Measurements from ENCODE around the gene PA2G4. TPM values are rescaled to one million over a fixed set of nuclear protein-coding genes. Genes with fewer than 3 reads are reported as not detected.
A peak's percentile ranks its signal among the peaks of the same experiment; 100 is the strongest.

The PA2G4 gene
- total and polyA plus RNA-seq, 10 of the 15 experiments (the other 5 are each of a cell fraction or from before 2014, with no cell fraction given) = 148 to 514 (median 406) TPM

DNA sequence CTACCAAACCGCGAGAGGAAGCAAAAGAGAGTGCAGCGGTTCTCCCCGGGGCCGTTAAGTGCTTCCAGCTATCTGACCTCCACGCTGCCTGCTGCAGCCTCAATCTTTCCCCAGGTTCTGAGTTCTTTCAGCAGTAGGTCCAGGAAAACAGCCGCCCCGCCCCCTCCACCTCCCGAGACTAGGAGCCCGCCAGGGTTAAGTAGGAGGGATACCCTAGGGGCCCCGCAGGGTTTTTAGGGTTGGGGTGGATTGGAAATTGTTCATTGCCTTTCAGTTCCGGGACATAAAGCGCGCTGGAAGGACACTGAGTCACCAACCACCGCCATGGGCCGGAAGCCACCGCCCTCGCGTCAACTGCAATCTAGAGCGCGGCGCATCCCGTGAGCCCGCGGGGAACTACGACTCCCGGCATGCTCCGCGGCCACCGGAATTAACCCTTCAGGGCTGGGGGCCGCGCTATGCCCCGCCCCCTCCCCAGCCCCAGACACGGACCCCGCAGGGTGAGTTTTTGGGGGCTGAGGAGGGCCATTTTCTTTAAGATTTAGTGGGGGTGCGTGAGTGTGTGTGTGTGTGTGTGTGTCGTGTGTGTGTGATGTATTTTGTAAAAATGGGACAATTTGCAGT lies 47.9 kb downstream of the PA2G4 start, which contains the start of gene MYL6B:
MYL6B (plus strand) TSS at position 456 of the 624 bp plus-strand sequence. CDS start 1,332 bp downstream, outside the sequence.
- no peaks in the 10 kb centered on the region for H3K9me3 ChIP-seq (replicated peaks; ENCODE audit: control insufficient read depth, insufficient read depth, low read length)
- ChIA-PET RAD21 (ENCODE audit: unreplicated experiment) (interaction anchor here (1.0 to 1.9 kb wide), 3 partner anchors 25 to 37 kb away, joined by 7 to 10 read pairs (median 10); partner anchors contain the start of genes ESYT1, SMARCC2 and ZC3H10), CTCF (interaction anchor here (0.6 to 2.3 kb wide), 6 partner anchors 12 to 927 kb away, joined by 3 to 8 read pairs (median 3); partner anchors contain the start of genes NEMP1, SMARCC2 and ZC3H10), SMC1A (ENCODE audit: uncharacterized antibody, unreplicated experiment) (interaction anchor here (0.7 to 1.4 kb wide), 4 partner anchors 9 to 34 kb away, joined by 3 to 6 read pairs (median 5); partner anchors contain the start of genes ESYT1 and ZC3H10), POLR2A (interaction anchor here (0.5 to 2.0 kb wide), 12 partner anchors 9 to 147 kb away, joined by 3 to 17 read pairs (median 3); partner anchors contain the start of genes ESYT1, RNF41, RPL41 and ZC3H10)
- H3K79me2 ChIP-seq (ENCODE audit: control insufficient read depth, insufficient read depth, low read length) = peaks cover 19% of the 10 kb centered on the region
- FAIRE-seq = no peak
- in situ Hi-C loops (cut with MboI) (no loop called here), intact Hi-C loops (cut with micrococcal nuclease; ENCODE audit: unreplicated experiment) (loop anchor here (1.0 to 5.0 kb wide), 2 partner anchors 26 to 35 kb away; partner anchors contain the start of genes RPL41 and ZC3H10)
- 1% methylated on average over 37 of the region's 37 CpGs for WGBS (ENCODE audit: insufficient coverage, insufficient replicate concordance, low lambda C conversion rate, missing lambda C conversion rate)
- peak within 1 kb of the TSS; percentile 88 for H2AFZ ChIP-seq (ENCODE audit: control insufficient read depth, low read depth, low read length)
- ATAC-seq = peak; percentile 94
- peaks cover 0 to 4% of the 10 kb centered on the region in 2 experiments; a peak in 1 of 4 replicates for H3K36me3 ChIP-seq (ENCODE audit: control insufficient read depth in 2 of 2, insufficient read depth in 2 of 2, low read length in 1 of 2)
- H3K4me1 ChIP-seq (ENCODE audit: control insufficient read depth, insufficient read depth, low read length) = peaks cover 15% of the 10 kb centered on the region
- peak within 1 kb of the TSS; percentile 97 for H3K4me2 ChIP-seq (ENCODE audit: control insufficient read depth, insufficient read depth)
- peak within 1 kb of the TSS; percentile 95 for H3K9ac ChIP-seq (ENCODE audit: control insufficient read depth, insufficient read depth, low read length)
- BruUV-seq (replicated peaks) = no TSS peak
- H3K4me3 ChIP-seq = peak within 1 kb of the TSS; percentile 84
- no peaks in the 10 kb centered on the region for H4K20me1 ChIP-seq (ENCODE audit: control insufficient read depth, insufficient read depth)
- peak within 1 kb of the TSS; percentile 95 for H3K27ac ChIP-seq (ENCODE audit: control insufficient read depth, insufficient read depth)
- no peaks in the 10 kb centered on the region for H3K27me3 ChIP-seq (replicated peaks in 1 of 2; ENCODE audit: control insufficient read depth in 2 of 2, insufficient read depth in 2 of 2, low read length in 1 of 2)
- DNase-seq (ENCODE audit: low read depth, low spot score) = peak; percentile 66
- TF ChIP-seq BMI1 (IDR thresholded peaks at IDR 0.05; ENCODE audit: borderline replicate concordance) (no peak), PAX8 (IDR thresholded peaks at IDR 0.05) (0 out of 2 replicates have a peak, but pooled peaks have one; percentile 58), YY1 (IDR thresholded peaks at IDR 0.05; ENCODE audit: low read depth, low read length) (peak; percentile 92), IKZF2 (IDR thresholded peaks at IDR 0.05) (peak in 1 of 2 experiments; percentile 40; a peak in 1 of 4 replicates), SRF (IDR thresholded peaks at IDR 0.05; ENCODE audit: low read depth in 2 of 2, low read length in 2 of 2) (peak in 1 of 2 experiments; percentile 71; a peak in 1 of 4 replicates), RCOR1 (conservative IDR thresholded peaks at IDR 0.05; ENCODE audit: low read depth, low read length) (no peak), RBBP5 (conservative IDR thresholded peaks at IDR 0.05) (no peak), ZNF217 (IDR thresholded peaks at IDR 0.05) (no peak), NR2F1 (conservative IDR thresholded peaks at IDR 0.05) (0 out of 2 replicates have a peak, but pooled peaks have one; percentile 35), ZNF274 (IDR thresholded peaks at IDR 0.05; ENCODE audit: insufficient read depth, insufficient read length) (no peak), SUZ12 (IDR thresholded peaks at IDR 0.05; ENCODE audit: unreplicated experiment) (no peak), MEF2A (IDR thresholded peaks at IDR 0.05; ENCODE audit: insufficient read depth, low read depth, low read length) (no peak)
- TF ChIP-seq, protein P1, sequence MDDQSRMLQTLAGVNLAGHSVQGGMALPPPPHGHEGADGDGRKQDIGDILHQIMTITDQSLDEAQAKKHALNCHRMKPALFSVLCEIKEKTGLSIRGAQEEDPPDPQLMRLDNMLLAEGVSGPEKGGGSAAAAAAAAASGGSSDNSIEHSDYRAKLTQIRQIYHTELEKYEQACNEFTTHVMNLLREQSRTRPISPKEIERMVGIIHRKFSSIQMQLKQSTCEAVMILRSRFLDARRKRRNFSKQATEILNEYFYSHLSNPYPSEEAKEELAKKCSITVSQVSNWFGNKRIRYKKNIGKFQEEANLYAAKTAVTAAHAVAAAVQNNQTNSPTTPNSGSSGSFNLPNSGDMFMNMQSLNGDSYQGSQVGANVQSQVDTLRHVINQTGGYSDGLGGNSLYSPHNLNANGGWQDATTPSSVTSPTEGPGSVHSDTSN (IDR thresholded peaks at IDR 0.05; ENCODE audit: insufficient replicate concordance, low read depth, low read length) = no peak
- TF ChIP-seq, protein P2, sequence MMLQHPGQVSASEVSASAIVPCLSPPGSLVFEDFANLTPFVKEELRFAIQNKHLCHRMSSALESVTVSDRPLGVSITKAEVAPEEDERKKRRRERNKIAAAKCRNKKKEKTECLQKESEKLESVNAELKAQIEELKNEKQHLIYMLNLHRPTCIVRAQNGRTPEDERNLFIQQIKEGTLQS (IDR thresholded peaks at IDR 0.05; ENCODE audit: borderline replicate concordance, extremely low read depth, low read depth, low read length) = no peak
- TF ChIP-seq, protein P3, sequence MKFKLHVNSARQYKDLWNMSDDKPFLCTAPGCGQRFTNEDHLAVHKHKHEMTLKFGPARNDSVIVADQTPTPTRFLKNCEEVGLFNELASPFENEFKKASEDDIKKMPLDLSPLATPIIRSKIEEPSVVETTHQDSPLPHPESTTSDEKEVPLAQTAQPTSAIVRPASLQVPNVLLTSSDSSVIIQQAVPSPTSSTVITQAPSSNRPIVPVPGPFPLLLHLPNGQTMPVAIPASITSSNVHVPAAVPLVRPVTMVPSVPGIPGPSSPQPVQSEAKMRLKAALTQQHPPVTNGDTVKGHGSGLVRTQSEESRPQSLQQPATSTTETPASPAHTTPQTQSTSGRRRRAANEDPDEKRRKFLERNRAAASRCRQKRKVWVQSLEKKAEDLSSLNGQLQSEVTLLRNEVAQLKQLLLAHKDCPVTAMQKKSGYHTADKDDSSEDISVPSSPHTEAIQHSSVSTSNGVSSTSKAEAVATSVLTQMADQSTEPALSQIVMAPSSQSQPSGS (IDR thresholded peaks at IDR 0.05; ENCODE audit: low read length) = no peak
- TF ChIP-seq, protein P4, sequence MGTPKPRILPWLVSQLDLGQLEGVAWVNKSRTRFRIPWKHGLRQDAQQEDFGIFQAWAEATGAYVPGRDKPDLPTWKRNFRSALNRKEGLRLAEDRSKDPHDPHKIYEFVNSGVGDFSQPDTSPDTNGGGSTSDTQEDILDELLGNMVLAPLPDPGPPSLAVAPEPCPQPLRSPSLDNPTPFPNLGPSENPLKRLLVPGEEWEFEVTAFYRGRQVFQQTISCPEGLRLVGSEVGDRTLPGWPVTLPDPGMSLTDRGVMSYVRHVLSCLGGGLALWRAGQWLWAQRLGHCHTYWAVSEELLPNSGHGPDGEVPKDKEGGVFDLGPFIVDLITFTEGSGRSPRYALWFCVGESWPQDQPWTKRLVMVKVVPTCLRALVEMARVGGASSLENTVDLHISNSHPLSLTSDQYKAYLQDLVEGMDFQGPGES (IDR thresholded peaks at IDR 0.05) = no peak
- TF ChIP-seq, protein P5, sequence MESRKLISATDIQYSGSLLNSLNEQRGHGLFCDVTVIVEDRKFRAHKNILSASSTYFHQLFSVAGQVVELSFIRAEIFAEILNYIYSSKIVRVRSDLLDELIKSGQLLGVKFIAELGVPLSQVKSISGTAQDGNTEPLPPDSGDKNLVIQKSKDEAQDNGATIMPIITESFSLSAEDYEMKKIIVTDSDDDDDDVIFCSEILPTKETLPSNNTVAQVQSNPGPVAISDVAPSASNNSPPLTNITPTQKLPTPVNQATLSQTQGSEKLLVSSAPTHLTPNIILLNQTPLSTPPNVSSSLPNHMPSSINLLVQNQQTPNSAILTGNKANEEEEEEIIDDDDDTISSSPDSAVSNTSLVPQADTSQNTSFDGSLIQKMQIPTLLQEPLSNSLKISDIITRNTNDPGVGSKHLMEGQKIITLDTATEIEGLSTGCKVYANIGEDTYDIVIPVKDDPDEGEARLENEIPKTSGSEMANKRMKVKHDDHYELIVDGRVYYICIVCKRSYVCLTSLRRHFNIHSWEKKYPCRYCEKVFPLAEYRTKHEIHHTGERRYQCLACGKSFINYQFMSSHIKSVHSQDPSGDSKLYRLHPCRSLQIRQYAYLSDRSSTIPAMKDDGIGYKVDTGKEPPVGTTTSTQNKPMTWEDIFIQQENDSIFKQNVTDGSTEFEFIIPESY (IDR thresholded peaks at IDR 0.05) = no peak
